GM15510 (cell line): ENCODE results near the gene SVIL.

Source experiments
- POLR2A ChIP-seq: IDR thresholded peaks from 3 replicates; pipeline ENCODE4 v1.6.1; 2011; ENCODE audit warnings: borderline replicate concordance; ENCODE audit not compliant: insufficient read length; ENCODE audit errors: extremely low read depth

SVIL gene

DNA sequence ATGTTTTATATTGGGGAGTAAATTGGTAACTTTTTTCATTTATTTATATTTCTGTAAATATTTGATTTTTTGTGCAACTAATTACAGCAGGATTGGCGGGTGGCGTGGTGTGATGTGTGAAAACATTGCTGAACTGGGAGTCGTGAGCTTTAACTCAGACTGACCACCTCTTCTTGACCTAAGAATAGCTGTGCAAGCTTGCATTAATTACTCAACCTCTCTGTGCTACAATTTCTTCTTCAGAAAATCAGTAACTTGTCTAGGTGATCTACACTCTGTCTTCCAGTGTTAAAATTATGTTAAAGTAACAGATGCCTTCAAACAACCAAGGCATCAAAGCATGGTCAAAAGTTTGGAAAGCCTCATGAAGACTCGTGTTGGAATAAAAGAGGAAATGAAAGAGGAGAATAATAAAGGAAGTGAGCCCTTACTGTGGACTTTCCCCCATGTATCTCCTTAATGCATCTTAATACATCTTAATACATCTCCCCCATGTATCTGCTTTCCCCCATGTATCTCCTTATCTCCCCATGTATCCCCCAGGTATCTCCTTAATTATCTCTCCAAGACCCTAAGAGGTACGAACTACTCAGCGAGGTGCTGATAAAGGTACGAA is 71.2 kb downstream of the SVIL start:
- TF ChIP-seq POLR2A = no peak

DNA sequence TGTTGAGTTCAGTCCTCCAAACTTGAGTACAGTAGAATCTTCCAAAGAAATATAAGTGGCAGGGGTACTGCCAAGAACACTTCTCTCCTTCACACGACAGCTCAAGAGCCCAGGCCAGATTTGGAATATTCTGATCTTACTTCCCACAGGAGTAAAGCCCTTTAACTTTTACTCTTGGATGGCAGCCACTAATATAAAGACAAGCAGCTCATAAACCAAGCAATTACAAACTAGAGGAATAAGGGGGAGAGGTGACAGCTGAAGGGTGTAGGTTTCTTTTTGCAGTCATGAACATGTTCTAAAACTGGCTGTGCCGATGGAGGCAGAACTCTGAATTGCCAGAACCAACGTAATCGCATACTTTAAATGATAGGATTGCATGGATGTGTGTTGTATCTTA is 74.8 kb downstream of the SVIL start:
- TF ChIP-seq POLR2A = no peak

DNA sequence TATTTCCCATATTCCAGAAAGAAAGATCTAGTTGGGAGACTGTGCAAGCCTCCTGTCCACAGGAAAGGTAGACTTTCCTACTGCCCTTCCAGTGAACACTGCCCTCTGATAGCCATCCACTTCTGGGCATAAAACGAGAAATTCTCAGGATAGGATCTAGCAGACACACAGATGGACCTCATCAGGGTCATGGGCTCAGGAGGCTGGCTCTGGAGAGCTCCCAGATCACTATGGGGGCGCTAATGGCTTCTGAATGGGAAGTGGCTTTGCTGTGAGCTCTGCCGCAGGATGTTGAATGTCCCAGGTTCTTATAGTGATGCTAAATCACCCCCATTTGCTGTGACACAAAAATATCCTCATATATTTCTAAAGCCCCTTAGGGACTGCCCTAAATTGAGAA is 77.1 kb downstream of the SVIL start:
- TF ChIP-seq POLR2A = no peak

DNA sequence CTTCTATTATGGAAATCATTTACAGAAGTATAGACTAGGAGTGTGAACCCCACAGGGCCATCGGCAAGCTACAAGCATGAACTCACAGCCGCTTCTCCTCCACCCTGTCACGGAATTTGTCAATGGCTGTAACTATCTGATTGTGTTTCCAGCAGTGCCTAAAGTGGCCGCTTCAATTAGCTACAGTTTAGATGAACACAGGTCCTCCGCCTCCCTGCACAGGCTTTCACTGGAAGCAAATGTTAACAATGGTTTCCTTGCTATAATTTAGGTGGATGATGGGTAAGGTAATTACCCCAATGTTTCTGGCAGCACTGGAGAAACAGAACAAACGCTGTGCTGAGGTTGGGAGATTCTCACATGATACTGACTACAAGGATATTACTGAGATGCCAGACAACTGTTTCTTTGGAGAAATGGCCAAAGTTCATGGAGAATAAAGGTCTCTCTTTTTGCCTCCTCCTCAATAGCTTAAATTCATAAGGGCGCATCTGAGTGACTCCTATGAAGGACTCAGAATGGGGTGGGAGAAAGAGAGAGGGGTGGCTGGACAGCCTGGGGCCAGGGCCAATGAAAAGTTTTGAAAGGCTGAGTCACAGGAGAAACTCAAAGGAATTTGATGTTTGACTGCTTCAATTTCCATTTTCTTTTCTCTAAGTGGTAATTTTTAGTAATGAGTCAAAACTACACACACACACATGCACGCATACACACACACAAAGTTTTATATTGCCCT is 78.9 kb downstream of the SVIL start:
- TF ChIP-seq POLR2A = no peak

DNA sequence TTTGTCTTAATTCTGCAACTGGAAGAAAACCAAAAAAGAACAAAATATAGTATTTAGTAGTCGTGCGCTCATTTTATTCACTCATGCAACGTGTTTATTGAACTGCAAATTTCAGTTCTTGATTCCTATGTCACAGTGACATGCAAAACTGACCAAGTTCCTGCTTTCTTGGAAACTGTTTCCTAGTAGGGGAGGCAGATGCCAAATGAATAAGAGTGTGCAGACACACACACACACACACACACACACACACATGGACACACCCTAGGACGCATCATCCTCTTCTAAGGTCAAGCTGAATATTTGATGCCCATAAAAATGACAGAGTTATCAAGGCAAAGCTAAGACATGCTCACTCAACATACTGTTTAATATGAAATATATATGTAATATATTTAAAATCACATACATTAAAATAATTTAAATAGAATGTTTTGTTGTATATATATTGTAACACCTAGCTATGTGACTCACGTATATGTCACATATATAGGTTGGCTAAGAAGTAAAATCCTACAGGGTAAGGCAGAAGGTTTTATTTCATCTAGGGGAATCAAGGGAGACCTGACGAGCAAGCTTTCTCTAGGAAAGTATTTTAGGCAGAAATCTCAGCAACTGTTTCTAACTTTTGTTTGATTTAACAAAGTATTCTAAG is 79.6 kb downstream of the SVIL start:
- TF ChIP-seq POLR2A = no peak

DNA sequence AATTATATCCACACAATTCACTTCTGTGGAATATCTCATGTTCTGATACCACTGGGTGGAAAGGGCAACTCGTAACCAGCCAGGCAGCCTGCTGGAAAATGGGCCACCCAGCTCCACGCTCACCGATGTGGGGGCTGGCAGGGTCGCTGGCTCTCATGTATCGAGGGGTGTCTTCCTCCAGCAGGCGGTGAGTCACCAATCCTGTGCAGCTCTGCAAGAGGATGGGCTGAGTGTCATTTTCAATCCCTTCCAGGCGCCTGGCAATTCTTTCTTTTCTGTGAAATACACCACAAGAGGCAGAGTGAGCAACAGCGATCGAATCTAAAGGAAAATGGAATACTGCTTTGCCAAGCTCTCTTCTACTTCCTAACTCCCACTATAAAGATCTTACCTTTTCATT is 80.1 kb downstream of the SVIL start:
- TF ChIP-seq POLR2A = no peak

DNA sequence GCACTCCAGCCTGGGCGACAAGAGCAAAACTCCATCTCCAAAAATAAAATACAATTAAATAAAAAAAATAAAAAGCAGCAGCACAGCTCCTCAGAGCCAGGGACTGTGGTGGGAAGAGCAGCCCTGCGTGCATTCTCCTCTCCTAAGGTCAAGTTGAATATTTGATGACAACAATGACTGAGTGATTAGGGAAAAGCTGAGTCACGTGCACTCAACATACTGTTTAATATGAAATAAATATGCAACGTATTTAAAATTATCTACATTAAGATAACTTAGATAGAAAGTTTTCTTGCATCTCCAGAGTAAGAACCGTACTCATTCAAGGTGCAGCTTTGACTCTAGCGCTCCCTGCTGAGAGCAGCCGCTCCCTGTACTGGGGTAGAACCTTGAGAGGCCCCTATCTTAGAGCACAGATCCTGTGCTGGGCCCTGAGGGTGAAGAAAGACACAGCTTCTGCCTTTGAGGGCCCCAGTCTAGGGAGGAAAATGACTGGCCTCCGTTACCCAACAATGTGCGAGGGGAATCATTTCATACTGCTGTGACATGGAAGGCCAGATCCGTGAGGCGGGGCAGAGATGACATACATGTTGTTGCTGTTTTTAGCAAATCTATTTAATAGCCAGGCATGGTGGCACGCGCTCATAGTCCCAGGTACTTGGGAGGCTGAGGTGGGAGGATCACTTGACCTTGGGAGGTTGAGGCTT is 81.1 kb downstream of the SVIL start:
- TF ChIP-seq POLR2A = no peak

DNA sequence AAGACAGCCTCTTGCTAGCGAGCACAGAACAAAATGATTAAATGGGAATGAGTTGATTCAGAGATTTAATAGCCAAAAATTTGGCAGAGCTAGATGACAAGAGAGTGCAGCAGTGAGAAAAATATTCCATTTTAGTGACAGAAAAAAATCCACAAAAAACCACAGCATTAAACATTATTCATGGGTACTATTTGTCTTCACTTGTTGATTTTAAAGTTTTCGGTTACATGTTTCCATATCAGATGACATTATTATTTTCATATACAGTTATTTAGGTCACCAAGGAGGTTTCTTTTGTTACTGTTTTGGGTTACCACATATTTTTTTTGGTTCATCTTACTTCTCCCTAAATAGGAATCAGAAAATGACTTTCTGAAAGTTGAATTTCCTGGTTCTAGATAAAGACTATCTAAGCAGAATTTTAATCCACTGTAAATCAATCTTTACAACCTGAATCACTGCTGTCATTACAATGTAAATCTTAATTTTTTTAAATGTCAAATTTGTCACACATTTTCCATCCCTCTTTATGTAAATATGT is 87.9 kb downstream of the SVIL start:
- no peak for TF ChIP-seq POLR2A

DNA sequence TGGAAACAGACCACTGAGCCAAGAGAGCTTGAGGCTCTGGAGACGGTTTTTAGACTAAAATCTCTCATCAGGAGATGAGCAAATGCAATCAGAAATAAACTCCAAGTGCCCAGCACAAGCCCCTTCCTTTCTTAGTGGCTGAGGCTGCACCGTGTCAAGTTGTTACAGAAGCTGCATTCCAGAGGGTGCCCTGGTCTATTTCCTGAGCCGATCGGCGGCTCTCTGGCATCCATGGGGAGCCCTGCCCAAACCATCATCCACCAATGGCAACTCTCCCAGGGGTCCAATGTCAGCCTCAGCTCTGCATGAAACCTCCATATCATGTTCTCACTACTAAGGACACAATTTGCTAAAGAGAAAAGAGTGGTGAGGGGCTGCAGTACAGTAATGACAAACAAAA is 89.6 kb downstream of the SVIL start:
- no peak for TF ChIP-seq POLR2A

DNA sequence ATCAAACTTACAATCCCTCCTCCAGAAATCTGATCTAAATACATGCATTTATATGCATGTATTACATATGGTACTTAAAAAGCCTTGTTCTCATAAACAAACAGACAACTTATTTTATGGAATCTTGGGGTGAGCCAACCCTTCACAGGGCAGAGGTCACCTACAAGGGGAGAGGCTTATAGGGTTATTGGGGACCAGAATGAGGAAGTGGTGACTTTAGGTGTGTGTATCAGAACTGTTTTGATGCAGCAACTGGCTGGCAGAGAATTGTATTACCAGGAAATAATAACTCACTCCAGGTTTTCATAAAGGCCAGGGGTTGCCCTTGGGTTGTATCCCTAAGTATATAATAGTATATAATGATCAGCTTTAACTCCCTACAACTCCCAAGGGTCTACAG is 91.1 kb downstream of the SVIL start:
- no peak for TF ChIP-seq POLR2A

DNA sequence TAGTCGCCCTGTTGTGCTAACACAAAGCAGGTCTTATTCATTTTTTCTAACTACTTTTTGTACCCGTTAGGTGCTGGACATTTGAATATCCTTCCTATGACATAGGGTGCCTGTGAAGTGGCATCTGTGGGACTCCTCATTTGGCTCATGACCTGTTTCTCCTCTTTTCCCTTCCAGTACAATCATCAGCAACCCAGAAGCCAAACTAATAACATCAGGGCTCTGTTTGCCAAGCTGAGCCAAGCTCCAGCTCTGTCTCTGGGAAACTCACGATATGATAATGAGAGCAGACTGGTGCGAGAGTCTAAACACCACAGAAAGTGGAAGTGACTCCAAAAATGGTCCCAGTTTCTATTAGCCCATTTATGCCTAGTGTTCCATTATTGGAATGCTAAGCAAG is 92.0 kb downstream of the SVIL start:
- TF ChIP-seq POLR2A = no peak

DNA sequence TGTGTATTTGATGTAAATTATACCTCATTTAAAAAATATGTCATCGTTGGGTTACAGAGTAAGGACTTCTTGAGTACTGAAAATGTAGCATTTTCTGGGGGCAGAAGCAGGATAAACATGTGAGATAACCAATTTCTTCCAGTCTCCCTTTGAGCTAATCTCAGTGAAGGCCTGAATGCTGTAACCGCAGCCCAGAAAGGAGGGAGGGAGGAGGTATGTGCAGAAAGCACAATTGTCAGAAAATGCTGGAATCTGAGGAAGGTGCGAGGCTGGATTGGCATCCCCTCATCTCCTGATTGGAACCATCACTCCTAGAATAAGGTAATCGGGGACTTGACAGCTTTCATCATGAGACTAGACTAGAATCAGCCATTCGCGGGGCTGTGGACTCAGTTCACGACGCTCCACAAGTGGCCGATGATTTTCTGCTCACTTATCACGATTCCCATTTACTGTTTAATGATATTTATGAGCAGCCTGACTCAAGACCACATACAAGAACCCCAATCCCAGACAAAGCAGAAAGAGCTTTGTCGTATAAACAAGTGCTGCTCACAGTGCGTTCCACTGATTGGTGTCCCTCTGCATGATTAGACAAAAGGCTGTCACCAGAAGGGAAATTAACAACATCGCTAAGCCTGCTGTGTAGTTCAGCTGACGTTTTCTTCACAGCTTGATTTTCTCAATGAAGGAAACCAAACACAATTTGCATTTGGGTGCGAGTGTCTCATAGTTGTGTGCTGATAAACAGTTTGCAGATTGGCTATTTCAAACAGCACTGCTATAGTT is 93.2 kb downstream of the SVIL start:
- TF ChIP-seq POLR2A = no peak

DNA sequence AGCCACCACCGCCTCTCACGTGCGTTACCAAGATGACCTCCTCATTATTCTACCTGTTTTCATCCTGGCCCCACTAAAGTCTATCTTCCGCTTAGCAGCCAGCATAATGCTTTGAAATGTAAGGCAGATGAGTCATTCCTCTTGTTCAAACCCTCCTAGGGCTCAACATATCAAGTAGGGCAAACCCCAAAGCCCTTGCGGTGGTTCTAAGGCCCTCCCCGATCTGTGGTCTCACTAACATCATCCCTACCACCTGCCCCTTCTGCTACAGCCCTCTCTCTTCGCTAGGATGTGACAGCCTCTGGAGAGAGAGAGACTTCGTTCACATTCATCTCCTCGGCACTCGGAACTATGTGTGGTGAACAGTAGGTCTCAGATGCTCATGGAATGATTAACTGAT is 94.8 kb downstream of the SVIL start:
- no peak for TF ChIP-seq POLR2A

DNA sequence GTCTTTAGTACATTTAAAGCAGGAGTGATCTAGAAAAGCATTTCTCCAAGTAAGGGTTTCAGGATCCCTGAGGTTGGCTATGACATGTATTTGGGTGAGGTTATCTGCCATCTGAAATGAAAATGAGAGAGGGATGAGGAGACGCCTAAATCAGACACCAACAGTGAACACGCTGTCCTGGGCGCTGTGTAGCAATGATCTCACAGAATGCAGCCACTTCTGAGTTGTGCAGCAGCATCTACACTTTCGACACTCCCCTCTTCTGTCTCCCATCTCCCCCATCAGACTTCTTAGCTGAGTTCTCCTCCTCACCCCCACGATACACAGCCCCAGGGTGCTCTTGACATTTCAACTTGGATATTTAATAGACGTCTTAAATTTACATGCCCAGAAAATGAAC is 95.4 kb downstream of the SVIL start:
- no peak for TF ChIP-seq POLR2A
